HG03159 (cell line): ENCODE data around the gene COASY.

Experiments
- ATAC-seq: cut with Tn5 transposase; IDR thresholded peaks from one replicate; pipeline ENCODE4 v1.9.1; 2021; ENCODE audit warnings: mild to moderate bottlenecking, moderate library complexity; ENCODE audit not compliant: unreplicated experiment

Gene COASY

DNA sequence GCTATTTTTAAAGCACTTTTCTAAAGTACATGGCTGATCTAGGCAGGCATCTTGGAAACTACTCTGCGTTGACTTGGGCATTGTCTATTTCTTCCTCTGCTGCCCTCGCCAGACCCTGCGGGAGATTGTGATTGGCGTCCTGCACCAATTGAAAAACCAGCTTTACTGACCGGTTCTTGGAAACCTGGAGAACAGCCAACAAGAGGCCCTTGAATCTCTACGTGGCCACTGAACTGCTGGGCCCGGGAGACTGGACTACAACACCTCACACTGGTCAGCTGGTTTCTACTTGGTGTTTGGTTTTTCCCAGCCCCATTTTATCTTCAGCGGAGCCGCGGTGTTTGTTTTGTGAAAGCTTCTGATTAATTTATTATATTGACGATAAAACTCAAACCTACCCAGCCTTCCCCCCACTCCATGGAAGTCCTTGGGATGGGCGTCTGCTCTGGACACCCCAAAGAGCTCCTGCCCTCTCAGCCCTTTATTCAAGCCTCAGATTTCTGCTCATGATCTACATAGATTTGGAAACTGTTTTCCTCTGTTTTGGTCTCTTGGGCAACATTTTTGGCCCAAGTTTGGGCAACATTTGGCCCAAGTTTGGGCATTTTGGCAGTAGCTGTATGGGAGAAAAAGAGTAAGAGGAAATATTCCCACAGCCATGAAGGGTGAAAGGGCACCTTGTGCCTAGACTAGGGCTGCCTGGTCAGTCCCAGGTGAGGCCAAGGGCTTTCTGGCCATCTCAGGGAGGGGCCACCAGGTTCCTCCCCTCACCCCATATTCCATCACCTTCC is 9.7 kb downstream of the COASY start:
- no peak for ATAC-seq

DNA sequence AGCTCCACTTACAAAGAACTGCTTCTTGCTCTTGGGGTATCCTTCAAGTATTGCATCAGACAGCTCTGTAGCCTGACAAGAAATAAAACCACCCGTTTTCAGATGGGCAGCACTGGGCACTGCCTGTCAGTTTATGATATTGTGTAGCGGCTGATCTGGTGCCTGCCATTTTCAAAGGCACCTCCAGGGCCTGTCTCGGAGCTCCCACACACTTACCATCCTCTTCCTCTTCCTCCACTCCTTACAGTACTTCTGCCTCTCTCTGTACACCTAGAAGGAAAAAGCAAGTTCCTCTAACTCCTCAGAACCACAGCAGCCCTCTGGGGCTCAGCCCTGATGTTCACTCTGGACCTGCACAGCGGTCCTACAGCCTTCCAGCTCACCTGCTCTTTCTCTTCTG is 11.1 kb downstream of the COASY start:
- no peak for ATAC-seq

DNA sequence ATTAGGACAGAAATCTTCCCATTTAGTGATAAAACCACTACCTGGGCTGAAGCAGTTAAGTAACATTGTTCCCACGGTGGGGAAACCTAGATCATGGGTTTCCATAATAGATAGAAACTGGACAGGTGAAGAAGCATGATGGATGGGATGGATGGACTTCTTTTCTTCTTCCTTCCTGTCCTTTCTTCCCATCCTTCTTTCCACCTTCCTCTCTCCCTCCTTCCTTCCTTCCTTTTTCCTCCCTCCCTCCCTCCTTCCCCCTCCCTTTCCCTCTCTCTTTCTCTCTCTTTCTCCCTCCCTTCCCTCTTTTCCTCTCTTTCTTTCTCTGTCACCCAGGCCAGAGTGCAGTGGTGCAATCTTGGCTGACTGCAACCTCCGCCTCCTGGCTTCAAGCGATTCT is 12.5 kb downstream of the COASY start:
- no peak for ATAC-seq

DNA sequence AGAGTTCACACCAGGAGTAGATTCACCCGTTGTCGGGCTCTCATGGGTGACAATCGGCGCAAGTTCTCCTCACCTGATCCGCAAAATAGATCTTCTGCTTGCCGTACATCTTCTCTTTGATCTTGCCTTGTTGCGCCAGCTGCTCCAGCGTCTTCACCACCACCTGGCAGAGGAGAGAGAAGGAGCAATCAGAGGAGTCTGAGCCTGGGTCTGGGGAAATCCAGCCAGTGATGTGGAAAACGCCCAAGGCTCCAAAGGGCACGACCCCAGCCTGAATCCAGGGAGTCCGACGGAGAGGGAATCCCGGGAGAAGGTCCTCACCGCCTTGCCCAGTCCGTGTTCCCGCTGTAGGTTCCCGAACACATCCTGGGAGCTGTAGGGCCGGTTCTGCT is 15.2 kb downstream of the COASY start:
- no peak for ATAC-seq

DNA sequence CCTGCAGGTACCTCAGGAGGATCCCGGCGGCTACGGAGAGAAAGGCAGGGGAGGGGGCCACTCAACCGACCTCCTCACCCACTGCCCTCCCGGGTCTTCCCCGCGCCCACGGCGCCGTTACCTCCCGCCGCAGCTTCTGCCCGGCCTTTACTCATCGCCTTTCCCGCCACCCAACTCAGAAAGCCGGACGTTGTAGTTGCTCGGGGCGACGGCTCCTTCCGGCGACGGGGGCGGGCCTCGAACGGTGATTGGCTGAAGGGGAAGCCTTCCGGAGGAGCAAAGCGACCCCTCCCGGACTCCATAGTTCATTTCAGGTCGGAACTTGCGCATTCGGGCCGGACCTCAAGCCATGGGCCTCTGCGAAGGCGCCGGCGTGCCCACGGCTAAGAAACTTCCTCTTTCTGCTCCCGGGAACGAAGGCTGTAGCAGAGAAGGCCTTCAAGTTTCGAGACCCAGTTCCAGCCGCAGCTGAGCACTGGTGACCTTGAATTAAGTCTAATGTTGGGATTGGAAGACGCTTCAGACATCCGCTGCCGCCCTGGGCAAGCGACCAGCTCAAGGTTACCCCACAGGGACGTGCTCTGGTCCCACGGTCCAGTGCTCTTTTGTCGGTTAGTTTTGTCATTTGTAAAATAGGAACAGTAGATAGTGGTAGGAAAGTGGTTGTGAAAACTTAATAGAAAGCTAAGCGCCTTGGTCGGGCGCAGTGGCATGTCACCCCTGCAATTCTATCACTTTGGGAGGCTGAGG is 15.8 kb downstream of the COASY start, which contains the start of gene PSMC3IP:
Gene PSMC3IP (minus strand): TSS at position 198 of the 750 bp plus-strand sequence. CDS start 43 bp downstream, at position 155.
- ATAC-seq = peak; percentile 67

DNA sequence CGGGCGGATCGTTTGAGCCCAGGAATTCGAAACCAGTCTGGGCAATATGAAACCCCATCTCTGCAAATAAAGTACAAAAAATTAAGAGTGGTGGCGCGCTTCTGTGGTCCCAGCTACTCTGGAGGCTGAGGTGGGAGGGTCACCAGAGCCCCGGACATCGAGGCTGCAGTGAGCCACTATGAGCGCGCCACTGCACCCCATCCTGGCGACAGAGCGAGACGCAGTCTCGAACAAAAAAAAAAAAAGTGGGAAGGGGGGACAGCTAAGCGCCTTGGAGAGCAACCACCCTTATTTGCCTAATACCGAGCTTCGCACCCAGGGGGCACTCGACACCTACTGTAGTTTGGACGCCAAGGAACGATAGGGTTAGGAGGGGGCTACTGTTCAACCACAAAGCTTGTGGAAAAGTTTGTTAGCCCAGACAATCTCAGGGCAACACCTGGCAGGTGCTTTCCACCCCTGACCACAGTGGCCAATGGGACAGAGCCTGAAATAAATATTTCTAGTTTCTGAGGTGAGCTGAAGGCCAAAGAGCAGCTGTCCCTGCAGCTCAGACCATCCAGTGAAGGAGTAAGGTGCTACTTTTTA is 16.4 kb downstream of the COASY start:
- peak; percentile 52 for ATAC-seq

DNA sequence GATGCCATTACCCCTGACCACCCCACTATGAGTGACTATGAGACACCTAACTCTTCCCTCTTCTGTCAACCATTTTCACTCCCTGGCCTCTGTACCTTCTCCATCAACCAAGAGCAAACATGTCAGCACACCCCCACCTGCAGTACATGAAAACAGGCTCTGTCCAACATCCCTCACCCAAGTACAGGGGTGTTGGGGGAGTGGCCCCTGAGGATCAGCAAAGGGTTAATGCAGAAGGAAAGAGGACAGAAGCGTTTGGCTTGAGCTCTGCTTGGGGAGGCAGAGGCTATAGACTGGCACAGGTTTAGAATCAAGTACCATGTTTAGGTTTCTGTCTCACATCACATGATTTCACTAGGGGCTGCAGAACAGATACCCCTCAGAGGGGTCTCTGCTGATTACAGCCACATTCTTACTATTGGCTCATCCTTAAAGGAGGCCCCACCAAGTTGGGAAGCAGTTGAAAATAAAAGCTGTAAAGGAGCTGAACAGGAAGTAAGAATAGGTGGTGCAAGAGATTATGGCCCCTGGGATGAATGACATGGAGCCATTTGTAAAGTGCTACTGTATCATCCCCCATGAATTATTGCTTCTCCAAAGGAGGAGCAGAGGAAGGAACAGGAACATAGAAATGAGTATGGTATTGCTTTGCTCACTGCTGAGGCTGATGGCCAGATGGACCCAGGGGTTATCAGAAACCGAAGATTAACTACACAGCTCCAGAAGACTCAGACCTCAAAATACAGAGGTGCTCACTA is 18.0 kb downstream of the COASY start:
- ATAC-seq = no peak

DNA sequence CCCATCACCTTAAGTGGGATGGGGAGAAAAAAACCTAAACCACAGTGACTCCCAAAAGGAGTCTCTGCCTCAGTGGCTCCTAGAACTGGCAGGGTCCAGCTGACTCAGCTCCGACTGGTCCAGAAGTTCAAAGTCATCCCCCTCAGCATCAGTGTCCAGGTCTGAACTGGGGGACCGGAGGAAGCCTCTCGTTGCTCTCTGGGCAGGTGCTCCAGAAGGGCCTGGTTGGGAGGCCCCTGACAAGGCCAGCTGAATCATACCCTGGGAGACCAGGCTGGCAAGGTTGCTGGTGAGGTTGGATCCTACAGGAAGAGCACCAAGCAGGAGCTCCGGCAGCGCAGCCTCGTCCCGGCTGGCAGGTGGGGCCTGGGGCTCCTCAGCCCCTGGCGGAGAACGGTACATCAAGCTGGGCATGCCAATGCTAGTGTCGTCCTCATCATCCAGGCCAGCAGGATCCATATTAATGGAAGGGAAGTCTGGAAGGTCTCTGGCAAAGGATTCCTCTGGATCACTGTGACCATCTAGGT is 19.9 kb downstream of the COASY start:
- ATAC-seq = no peak

DNA sequence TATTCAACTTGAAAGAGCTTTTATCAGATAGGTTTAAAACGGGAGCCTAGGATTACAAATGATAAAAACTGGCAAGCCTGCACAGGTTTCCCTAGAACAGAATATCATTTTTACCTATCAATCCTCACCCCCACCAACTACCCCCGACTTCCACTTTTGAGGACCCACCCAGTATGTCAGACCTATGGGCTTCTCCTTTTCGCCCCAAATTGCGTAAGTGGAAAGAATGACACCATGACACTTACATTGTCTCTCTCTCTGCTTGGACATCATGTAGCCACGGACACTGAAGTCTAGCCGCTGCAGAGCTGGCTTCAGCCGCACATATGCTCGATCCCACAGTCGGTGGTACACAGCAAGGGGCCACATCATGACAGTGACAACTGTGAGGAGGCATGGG is 22.9 kb downstream of the COASY start:
- no peak for ATAC-seq

DNA sequence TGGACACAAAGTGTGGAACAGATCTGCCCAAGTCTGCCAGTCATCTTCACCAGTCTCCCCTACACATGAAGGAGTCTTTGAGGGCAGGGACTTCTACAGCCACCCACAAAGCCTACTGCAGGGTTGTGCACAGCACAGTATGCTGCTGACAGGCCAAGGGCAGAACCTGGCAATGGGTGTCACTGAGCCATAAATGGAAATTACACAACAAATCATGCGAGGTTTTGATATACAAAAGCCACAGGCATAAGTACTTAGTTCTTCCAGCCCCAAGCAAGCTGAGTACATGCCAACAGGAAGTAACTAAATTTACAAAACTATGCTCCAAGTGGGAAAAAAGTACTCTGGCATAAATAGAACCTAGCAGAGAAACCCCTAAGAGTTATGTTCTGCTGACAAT is 23.4 kb downstream of the COASY start:
- ATAC-seq = no peak

DNA sequence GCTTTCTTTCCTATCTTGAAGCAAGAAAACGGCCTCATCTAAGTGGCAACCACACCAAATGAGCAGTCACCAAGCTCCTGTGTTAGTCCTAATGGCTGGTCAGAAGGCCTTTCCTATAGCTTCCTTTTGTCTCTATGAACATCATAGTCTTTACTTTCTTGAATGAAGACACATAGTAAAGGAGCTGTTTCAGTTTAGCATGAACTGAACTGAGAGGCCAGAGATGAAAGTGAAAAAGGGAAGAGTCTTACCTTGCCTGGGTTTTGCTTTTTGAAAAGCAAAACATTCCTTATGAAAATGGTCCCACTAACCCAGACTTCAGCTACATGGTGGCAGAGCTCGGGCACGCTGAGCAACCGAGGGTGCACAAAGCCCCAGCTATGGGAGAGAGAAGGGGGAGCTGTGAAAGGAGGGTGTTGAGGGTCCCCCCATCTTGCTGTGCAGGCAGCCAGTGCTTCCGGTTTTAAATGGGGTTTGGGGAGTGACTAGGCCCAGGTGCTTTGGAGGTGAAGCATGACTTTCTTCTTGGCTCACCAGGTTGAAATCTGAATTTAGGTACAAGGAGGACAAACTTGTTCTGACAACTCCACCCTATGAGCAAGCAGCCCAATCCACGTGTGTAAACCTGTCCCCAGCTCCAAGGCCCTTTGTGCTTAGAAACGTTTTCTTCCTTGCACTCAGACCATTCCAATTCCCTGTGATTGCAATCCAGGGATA is 24.7 kb downstream of the COASY start:
- ATAC-seq = no peak

DNA sequence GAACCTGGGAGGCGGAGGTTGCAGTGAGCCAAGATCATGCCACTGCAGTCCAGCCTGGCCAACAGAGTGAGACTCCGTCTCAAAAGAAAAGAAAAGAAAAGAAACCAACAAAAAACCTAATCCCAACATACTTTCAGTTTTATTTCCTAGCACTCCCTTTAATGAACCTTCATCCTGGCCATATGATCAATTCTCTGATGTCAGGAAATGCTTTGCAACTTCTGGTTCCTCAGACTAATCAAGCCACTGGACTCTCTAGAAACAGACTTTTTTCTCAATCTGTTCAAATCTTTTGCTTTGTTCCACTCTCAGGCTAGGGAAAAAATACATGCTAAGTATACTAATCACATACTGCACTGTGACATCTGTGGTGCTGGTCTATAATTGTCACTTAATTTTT is 28.9 kb downstream of the COASY start:
- no peak for ATAC-seq

DNA sequence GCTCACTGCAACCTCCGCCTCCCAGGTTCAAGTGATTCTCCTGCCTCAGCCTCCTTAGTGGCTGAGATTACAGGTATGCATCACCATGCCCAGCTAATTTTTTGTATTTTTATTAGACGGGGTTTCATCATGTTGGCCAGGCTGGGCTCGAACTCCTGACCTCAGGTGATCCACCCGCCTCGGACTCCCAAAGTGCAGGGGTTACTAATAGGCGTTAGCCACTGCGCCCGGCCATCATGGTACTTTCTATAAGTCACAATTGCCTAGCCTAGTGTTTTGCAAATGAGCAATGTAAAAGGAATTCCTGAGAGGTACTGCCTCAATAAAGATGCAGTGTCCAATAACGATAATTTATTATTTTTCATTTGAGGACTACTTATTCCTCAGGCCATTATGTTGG is 29.5 kb downstream of the COASY start:
- no peak for ATAC-seq

DNA sequence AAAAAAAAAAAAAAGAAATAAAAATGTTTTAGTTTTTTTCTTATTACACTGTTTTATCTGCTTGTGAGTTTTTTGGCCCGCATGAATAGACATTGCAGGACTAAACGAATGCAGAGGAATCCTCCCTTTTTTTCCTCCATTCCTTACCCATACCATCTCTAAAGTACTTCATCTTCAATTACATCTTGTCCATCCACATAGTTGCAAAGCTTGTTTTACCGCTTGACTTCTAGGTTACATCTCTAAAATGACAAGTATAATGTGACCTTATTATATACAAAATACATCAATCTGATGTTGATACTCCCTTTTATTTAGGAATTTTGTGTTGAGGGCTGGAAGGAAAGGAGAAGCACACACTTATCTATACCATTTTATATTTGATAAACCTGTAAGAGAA is 34.4 kb downstream of the COASY start:
- no peak for ATAC-seq

DNA sequence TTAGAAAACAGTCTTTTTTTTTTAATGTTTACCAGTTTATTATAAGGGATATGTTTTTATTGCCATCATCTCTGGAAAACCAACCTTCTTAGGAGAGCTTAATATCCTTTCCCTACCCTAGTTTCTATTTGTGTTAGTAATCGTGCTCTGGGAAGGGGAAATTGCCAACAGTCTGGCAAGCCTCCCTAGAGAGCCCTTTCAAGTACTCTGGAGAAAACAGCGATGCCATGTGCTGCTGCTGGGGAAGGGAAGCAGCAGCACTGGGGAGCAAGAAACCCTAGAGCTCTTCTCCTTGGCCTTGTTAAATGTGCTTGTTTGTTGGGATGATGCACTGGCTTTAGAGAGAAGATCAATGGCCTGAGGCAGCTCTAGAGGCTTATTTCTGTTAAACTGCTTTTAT is 37.0 kb downstream of the COASY start:
- no peak for ATAC-seq

DNA sequence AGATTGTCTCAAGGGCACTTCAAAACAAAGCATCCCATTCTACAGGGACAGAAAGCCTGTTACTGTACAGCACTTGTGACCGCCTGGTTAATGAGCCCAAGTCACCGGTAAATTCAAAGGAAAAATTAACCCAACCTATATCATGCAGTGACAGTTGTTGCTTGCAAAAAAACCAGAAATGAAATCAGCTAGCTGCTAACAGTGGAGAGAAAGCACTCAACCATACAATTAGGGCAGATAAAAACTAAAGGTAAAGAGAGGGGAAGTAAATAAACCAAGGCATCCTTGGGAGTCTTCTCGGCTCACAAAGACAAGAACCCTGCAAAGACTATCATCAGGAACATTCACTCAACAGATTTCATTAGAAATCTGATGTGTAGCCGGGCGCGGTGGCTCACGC is 41.4 kb downstream of the COASY start:
- no peak for ATAC-seq

DNA sequence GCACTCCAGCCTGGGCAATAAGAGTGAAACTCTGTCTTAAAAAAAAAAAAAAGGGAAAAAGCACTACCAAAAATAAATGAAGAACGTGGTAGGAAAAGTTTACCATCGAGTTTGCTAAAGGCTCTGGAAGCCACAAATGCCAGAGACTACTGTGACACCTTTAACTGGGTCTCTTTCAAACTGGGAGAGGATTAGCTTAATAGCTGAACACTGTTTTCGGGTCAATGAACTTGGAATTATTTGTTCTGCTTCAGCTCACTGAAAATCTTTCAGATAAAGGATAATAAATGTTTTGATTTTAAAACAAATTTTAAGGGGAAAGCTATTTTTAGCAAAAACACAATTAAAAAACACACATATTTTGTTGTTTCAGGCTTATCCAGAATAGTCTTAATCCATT is 45.8 kb downstream of the COASY start:
- no peak for ATAC-seq

DNA sequence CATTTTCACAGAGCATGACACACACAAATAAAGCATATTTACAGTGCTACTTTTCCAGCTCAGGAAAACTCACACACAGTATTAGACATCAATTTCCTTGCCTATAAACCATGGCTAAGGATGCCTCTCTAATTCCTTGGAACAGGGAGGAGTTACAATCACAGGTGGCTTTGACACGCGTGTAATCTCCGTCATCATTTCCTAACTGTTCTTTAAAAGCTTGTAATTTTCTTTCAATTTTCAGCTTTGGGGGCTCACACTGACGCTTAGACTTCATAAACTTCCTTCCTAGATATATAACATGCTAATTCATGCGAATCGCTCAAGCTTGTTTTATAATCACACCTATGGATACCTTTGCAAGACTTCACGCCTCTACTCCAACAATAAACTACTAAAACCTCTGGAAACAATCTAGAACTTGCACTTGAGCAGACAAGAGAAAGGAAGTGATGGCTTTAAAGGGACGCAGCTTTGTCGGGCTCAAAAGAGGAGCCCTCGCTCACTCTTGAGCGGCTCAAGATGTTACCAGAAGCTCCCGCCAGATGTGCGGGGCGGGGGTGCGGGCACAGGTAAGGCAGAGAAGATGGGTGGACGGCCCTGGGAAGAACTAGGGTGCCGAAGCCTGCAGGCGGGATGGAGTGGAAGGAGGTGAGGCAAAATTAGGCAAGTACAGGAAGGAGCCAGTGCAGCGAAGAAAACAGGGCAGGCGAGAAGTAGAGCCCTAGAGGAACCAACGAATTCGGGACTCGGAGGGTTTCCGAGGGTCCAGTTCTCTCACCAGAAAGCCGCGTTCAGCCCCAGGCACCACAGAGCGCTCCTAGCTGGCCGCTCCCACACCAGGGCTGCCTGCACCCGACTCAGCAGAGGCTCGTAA is 46.6 kb downstream of the COASY start:
- ATAC-seq = peak; percentile 46

DNA sequence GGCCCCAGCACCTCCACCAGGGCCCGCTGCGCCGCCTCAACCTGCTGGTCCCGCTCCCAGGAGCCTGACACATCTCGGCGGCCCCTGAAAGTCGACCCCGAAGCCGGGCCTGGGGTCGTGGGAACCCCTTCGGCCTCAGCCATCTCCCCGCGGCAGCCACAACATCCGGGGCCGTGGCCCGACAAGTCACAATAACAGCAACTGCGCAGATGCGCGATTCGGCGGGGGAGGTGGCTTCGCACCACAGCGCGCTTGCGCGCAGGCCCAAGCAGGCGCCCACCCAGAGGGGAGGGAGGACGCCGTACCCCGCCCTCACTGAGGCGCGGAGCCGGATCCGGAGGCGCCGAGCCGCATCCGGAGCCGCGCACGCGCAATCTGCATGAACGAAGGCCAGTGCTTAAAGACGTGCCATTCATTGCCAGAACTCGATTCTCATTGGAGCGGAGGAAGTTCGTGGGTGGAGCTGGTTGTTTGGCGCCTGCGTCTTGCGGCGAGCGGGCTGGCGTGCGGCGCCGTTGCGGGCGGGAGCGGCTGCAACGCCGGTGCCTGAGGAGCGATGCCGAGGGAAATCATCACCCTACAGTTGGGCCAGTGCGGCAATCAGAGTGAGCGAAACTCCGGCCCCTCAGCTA is 47.4 kb downstream of the COASY start, which contains the start of the genes RETREG3 and TUBG1:
Gene RETREG3 (minus strand): TSS at position 193 of the 632 bp plus-strand sequence. CDS start 50 bp downstream, at position 143.
Gene TUBG1 (plus strand): TSS at position 502 of the 632 bp plus-strand sequence. CDS start 55 bp downstream, at position 557.
- peak; percentile 89 for ATAC-seq
